GM19239 (cell line): ENCODE measurements around the gene AKT1S1.

Source experiments
- DNase-seq: peaks from one replicate; pipeline ENCODE4 v3.0.0; 2011; ENCODE audit warnings: low spot score; ENCODE audit not compliant: insufficient read length
- FAIRE-seq: peaks from 2 replicates; lab custom pipeline; 2011; peaks lifted over from hg19 to GRCh38; lab: Jason Lieb, UNC

The AKT1S1 gene

DNA sequence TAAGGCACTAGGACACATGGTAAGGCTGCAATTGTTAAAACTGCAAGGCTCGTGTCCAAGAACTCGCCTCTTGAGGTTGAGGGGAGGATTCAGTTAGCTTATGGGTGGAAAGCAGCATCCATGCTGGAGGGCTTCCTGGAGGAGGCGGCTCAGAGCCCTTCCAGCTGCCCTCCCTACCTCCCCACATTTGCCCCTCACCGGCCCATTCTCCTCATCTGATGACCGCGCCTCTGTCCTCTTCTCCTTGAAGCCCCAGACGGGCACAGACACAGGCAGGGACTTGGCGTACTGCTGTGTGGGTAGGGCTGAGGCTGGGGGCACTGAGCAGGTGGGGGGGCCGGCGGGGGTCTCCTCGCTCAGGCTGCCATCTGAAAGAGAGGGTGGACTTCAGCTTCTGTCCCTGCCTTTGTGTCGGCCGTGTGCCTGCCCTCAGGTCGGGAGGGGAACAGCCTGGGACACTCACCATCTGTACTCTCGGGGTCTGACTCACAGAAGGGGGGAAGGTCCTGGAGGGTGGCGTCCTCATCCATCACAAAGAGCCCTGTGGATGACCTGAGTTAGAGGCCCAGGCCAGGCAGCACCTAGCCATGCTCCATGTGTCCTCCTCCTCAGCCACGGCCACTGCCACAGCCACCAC lies 5.7 kb downstream of the AKT1S1 start:
- FAIRE-seq: no peak
- no peak for DNase-seq

DNA sequence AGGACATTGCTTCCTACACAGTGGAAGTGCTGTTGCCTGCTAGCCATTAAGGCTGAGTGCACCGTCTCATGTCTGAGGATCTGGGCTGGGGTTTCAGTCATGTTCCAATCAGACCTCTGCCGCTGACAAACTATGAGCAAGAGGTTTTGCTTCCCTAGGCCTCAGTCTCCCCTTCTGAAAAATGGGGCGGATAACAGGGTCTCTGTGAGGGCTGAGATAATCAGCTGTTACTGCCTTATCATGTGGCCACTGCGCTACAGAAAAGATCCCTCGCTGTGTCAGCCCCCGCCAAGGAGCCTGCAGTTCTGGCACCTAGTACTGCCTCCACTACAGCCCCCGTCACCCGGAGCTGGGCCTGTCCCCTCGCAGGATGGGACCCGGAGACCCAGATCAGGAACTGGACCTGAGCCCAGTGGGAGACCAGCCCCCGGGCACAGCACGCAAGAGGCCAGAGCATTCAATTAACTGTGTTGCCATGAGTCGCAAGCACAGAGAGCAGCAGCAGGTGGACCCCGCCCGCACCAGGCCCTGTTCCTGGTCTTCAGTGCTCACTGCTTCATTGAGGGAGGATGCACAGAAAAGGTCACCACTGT lies 6.8 kb downstream of the AKT1S1 start:
- FAIRE-seq (no peak), DNase-seq (no peak)

GRCh38 chr19:49869484-49870308 lies 7.5 kb downstream of the AKT1S1 start:
- FAIRE-seq (peak; percentile 100), DNase-seq (peak; percentile 93)

DNA sequence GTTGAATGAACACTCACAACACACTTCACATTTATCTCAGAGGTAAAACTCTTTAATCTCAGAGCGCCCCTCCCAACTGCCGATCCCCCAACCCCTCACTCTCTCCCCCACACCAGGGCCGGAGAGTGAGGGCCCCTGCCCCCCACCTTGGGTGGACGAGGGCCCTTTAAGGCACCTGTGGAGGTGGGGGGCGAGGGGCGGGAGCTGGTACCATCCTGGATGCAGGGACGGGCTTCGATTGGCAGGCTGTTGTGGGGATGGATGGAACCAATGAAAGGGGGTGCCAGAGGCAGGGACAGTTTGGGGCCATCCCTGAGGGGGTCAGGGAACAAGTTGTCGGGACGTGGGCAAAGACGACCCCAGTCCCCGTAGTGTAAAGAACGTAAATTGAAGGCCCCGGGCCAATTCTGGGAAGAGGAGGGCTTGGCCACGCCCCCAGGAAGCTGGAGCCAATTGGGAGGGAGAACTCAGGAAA lies 8.1 kb downstream of the AKT1S1 start:
- FAIRE-seq (no peak), DNase-seq (no peak)

DNA sequence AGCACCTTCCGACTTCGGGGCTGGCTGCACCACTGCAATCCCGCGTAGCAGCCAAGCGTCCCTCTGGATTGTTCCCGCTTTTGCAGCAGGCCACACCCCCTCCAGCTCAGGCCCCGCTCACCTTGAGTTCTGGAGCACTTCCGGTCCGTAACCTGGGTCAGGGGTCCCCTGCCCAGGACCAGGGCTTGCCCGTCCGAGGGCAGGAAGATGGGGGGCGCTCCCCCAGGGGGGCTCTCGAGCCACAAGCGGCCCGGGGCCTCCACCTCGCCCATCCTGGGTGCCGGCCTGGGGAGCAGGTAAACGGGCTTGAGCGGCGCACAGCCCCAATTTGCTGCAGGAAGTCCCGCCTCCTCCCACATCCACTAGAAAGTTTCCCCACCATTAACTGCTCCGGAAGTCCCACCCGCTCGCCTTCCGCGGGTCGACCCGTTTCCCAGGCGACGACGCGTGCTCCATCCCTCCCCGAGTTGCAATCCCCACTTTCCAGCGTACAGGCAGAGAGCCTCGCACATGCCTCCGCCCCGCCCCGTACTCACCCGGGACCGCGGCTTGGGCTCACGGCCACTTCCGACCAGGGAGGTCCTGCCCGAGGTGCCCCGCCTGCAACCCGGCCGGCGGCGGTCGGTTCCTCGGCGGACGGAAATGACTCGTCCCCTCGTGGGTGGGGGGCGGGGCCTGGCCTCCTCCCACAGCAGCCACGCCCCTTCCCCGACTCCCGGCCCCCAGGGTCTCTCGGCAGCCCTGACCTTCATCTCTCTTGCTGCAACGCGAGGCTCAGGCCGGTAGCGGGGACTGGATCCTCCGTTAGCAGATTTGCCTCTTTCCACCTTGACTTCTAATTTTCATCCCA lies 10.0 kb downstream of the AKT1S1 start, which contains the start of gene PNKP:
Gene PNKP (minus strand): TSS at position 644 of the 850 bp plus-strand sequence. CDS start 372 bp downstream, at position 272.
- DNase-seq (peak; percentile 94), FAIRE-seq (peak; percentile 95)

DNA sequence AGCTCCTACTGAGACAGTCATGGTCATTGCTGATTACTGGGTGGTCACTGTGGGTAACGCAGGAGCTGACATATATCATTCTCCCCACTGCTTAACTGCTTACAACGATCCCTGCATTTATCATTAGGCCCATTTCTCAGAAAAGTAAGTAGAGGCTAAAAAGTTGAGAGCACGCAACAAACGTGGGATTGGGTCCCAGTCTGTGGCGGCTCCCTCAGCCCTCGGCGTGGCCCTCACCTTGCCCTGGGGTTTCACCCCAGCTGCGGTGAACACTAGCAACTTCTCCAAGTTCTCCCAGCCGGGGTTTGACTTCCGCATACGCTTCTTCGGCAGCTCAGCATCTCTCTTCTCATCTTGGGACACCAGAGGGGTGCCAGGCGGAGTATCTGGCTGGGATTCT lies 12.3 kb downstream of the AKT1S1 start:
- DNase-seq: no peak
- FAIRE-seq: no peak

DNA sequence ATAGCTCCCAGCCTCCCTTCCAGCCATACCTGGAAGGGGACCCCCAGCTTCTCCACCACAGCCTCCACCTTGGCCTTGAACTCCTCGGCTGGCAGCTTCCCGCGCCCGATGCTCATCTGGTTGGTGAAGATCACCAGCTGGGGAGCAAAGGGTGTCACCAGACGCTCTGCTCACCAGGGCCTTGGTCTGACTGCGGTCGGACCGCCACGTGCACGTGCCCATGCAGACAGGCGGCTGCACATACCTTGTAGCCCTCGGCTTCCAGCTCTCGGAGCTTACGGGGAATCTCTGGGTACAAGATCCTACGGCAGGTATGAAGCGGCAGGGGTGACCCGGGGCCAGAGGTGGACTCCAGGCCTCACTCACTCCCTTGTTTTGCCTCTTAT lies 13.2 kb downstream of the AKT1S1 start:
- DNase-seq (no peak), FAIRE-seq (no peak)

DNA sequence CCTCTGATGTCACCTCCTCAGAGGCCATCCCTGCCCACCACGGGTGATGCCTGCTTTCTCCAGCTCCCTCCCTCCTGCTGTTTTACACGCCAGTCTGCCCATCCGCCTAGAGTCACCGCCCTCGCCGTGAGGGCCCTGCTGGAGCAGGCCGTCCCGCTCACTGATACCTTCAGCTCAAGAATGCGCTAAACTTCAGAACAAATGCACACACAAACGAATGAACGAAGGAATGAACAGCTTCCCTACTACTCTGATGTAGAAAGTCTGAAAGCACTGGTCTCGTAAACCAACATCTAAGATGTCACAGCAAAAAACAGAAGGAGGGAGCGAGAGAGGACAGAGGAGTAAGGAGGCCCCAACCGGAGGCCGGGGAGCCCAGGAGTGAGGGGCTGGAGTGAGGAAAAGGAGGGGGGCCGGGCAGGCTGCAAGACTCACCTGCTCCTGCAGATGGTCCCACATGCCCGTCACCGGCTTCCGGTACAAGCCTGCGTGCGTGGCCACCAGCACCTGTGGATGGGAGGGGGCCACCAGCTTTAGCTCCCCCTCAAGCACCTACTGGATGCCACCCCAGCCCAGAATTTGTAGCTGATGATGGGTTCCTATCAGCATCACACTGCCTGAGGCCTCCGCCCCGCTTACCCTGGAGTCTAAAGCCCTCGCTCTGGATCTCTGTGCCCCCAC lies 13.8 kb downstream of the AKT1S1 start:
- DNase-seq (no peak), FAIRE-seq (no peak)

- FAIRE-seq: no peak
- no peak for DNase-seq
These were observed 14.5 kb downstream of the AKT1S1 start for GRCh38 chr19:49862391-49863253.

DNA sequence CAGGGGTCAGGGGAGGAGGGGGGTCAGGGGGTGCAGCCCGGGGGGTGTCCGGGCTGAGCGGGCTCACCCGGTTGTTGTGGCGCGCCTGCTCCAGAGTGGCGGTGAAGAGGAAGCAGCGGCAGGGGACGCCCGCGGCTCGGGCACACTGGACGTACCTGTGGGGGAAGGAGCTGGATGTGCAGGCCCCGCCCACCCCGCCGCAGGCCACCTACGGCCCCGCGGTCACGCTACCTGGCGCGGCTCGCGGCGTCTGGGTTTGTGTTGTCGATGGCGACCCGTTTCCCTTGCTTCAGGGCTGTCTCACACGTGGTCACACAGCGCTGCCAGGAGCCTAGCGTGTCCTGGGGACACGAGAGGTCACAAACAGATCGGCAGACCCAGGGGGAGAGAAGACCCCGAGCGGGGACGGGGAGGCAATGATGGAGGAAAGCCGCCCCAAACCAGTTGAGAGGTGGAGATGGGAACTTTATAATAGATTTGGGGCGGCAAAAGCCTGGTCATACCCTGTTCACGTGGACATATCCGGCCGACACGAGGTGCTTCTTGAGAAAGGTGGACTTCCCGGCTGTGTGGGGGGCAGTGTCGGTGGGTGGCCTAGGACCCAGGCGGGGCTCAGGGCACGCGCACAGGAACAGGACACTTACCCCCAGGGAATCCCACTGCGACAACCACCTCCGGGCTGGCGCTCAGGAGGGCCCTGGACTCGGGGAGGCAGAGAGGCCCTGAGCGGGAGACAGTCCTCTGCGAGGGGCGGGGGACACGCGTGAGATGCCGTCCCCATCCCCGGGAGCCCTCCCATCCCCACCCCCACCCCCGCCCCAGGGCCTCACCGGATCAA lies 15.4 kb downstream of the AKT1S1 start:
- FAIRE-seq (no peak), DNase-seq (no peak)

GRCh38 chr19:49861107-49861506 lies 16.0 kb downstream of the AKT1S1 start:
- DNase-seq: no peak
- no peak for FAIRE-seq

DNA sequence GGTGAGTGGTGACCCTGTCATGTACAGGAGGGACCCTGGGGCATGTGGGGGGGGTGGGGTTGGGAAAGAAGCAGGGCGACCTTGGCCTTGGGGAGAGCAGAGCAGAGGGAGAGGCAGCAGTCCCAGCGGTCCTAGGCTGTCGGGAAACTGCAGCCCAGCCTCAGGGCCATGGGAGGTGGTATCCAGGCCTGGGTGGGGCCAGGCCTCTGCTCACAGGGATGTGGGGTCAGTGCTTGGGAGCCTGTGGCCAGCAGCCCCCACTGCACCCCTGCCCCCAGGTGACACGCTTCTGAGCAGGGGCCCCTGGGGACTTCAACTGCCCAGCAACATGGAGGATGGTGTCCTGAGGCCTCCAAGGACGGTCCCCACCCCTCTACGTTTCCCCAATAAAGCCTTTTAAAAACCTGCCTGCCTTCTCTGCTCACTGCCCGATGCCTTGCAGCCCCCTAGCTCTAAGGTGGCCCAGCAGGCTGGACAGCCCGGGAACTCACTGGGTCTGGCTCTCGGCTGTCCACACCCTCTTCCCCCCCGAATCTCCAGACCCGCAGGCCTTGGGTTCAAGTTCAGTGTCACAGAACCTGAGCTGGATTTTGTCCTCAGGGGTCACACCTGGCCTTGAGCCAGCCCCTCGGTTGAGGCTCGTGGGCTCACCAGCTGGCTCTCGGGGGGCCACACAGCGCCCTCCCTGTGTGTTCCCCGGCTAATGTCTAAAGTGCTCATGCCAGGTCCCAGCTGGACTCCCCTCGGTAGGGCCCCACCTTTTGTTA lies 16.6 kb downstream of the AKT1S1 start:
- DNase-seq: no peak
- no peak for FAIRE-seq

GRCh38 chr19:49859682-49860335 lies 17.3 kb downstream of the AKT1S1 start:
- no peak for DNase-seq
- no peak for FAIRE-seq

GRCh38 chr19:49858088-49858985 lies 18.8 kb downstream of the AKT1S1 start:
- FAIRE-seq: no peak
- no peak for DNase-seq

- FAIRE-seq (no peak), DNase-seq (no peak)
These were observed 19.4 kb downstream of the AKT1S1 start for GRCh38 chr19:49857838-49858087.
